ENCODE data around the gene SDF2L1. TPM values are rescaled to one million over a fixed set of nuclear protein-coding genes. Genes with fewer than 3 reads are reported as not detected.

Gene SDF2L1
- total and polyA plus RNA-seq, 9 of the 15 experiments (the other 6 are each of a cell fraction or from before 2014, with no cell fraction given): 15.1 to 989 (median 124) TPM

DNA sequence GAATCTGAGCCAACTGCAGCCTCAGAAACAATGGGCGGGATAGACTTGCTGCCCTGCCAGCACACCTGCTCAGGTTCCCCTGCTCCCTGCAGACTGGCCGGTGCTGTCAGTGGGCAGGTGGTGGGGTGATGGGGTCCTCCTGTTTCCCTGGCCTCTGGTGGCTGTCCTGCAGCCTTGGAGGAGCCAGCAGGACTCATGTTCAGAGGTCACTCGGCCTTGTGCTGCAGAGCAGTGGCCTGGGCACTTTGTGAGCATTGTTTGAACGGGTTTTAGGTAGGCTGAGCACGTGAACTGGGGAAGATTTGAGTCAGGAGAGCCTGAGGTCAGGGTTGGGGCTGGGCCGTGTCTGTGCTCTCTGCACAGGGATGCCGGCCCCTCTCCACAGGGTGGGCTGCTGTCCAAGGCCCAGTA is 41.3 kb downstream of the SDF2L1 start (continued):
- TF ChIP-seq ZKSCAN3 (CRISPR knock-in tag; IDR thresholded peaks at IDR 0.05): 0 out of 2 replicates have a peak, but pooled peaks have one; percentile 13
- TF ChIP-seq, protein P1, sequence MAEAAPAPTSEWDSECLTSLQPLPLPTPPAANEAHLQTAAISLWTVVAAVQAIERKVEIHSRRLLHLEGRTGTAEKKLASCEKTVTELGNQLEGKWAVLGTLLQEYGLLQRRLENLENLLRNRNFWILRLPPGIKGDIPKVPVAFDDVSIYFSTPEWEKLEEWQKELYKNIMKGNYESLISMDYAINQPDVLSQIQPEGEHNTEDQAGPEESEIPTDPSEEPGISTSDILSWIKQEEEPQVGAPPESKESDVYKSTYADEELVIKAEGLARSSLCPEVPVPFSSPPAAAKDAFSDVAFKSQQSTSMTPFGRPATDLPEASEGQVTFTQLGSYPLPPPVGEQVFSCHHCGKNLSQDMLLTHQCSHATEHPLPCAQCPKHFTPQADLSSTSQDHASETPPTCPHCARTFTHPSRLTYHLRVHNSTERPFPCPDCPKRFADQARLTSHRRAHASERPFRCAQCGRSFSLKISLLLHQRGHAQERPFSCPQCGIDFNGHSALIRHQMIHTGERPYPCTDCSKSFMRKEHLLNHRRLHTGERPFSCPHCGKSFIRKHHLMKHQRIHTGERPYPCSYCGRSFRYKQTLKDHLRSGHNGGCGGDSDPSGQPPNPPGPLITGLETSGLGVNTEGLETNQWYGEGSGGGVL (CRISPR knock-in tag; IDR thresholded peaks at IDR 0.05): no peak
- no peak for TF ChIP-seq NR1H2 (CRISPR knock-in tag; IDR thresholded peaks at IDR 0.05)
- TF ChIP-seq ZNF354B (CRISPR knock-in tag; IDR thresholded peaks at IDR 0.05): no peak
- TF ChIP-seq FOS (IDR thresholded peaks at IDR 0.05; ENCODE audit: extremely low read depth, insufficient read length): no peak
- no peak for TF ChIP-seq RCOR1 (IDR thresholded peaks at IDR 0.05; ENCODE audit: borderline replicate concordance in 1 of 2, low read depth in 2 of 2, low read length in 2 of 2)
- TF ChIP-seq ZNF165 (CRISPR knock-in tag; IDR thresholded peaks at IDR 0.05; ENCODE audit: borderline replicate concordance): 0 out of 2 replicates have a peak, but pooled peaks have one; percentile 63
- no peak for TF ChIP-seq TAF7 (tag; IDR thresholded peaks at IDR 0.05)

DNA sequence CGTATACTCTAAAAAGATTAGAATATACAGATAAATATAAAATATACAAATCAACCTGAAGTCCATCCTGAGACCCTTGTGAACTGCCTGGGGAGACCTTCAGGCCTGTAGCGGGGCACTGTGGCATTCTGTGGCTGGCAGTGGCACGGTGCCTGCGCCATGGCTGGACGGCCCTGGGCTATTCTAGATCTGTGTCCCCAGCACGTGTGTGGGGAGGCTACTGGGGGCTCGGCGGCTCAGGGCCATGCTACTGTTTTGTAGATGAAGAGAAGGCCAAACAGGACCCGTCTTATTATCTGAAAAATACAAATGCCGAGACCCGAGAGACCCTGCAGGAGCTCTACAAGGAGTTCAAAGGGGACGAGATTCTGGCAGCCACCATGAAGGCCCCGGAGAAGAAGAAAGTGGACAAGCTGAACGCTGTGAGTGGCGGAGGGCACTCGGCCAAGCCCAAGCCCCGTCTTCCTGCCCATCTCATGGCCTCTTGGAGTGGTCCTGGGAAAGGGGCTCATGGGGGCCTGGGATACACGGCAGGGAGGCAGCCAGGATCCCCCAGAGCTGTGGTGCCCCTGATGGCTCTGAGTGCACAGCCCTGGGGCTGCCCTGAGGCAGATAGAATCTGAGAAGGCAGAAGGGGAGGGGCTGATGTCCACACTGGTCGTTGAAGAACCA is 42.5 kb downstream of the SDF2L1 start:
- in situ Hi-C loops (cut with MboI): no loop called here
- Histone ChIP-seq H3K36me3 (ENCODE audit: control insufficient read depth, insufficient read depth, low read length) (peaks cover 88% of the 10 kb centered on the region; the same call in 2 of the 3 replicates), H3K9ac (ENCODE audit: insufficient read depth in 1 of 2, low read depth in 2 of 2, low read length in 2 of 2) (peak overlapping the region in 1 of 2 experiments; percentile 60; a peak in 2 of 4 replicates), H2AFZ (ENCODE audit: low read depth, low read length) (no peak overlapping the region), H3K79me2 (ENCODE audit: control insufficient read depth, insufficient read depth, low read length) (no peaks in the 10 kb centered on the region), H3K27me3 (ENCODE audit: control insufficient read depth in 2 of 2, insufficient read depth in 2 of 2, low read length in 2 of 2) (no peaks in the 10 kb centered on the region), H3K27ac (ENCODE audit: extremely low read depth, low read depth, low read length) (no peak overlapping the region), H3K4me2 (ENCODE audit: insufficient read depth, low read length) (no peak overlapping the region), H3K4me1 (replicated peaks in 1 of 2; ENCODE audit: control insufficient read depth in 2 of 2, insufficient read depth in 2 of 2, low read length in 2 of 2) (peaks cover 5 to 57% of the 10 kb centered on the region in 2 experiments; a peak in 3 of 5 replicates), H3K9me3 (replicated peaks; ENCODE audit: control insufficient read depth, insufficient read depth, low read depth, low read length) (no peaks in the 10 kb centered on the region), H3K9me1 (ENCODE audit: control insufficient read depth, insufficient read depth, low read length) (peaks cover 11% of the 10 kb centered on the region), H3K4me3 (no peak overlapping the region), H4K20me1 (replicated peaks; ENCODE audit: control insufficient read depth, insufficient read depth, low read length) (peaks cover 23% of the 10 kb centered on the region)
- FAIRE-seq (no peak), DNase-seq (ENCODE audit: extremely low read depth in 1 of 4, low spot score in 3 of 4) (peak in 1 of 4 experiments; percentile 51), ATAC-seq (no peak; the same call in 2 of the 3 replicates)
- CTCF ChIA-PET (ENCODE audit: low intra/inter-chr PET ratio): interaction anchor here (0.5 kb wide), 1 partner anchor 214 kb away, joined by 6 read pairs; no protein-coding TSS in a partner anchor
- intact Hi-C loops (cut with micrococcal nuclease): no loop called here
- 91% methylated on average over 19 of the region's 19 CpGs for WGBS (ENCODE audit: insufficient coverage, low coverage, missing lambda C conversion rate)
- BruUV-seq (replicated peaks): no TSS peak
- POLR2A ChIA-PET: interaction anchor here (0.6 to 8.6 kb wide), 13 partner anchors 10 to 298 kb away, joined by 3 to 111 read pairs (median 4); partner anchors contain the start of genes PPIL2 and TOP3B
- 0 out of 2 replicates have a peak, but pooled peaks have one; percentile 58 for TF ChIP-seq ZNF124 (CRISPR knock-in tag; IDR thresholded peaks at IDR 0.05)
- TF ChIP-seq HMGN3 (IDR thresholded peaks at IDR 0.05; ENCODE audit: borderline replicate concordance, extremely low read depth, insufficient read length, low read depth, low read length): peak; percentile 43
- no peak for TF ChIP-seq CBX8 (IDR thresholded peaks at IDR 0.05; ENCODE audit: borderline replicate concordance, extremely low read depth, low read depth, low read length, poor library complexity, severe bottlenecking)
- no peak for TF ChIP-seq SMARCC2 (IDR thresholded peaks at IDR 0.05; ENCODE audit: low read depth)
- TF ChIP-seq ZNF184 (CRISPR knock-in tag; IDR thresholded peaks at IDR 0.05): 0 out of 2 replicates have a peak, but pooled peaks have one; percentile 60
- no peak for TF ChIP-seq TFAM (CRISPR knock-in tag; conservative IDR thresholded peaks at IDR 0.05)
- no peak for TF ChIP-seq ZNF551 (CRISPR knock-in tag; IDR thresholded peaks at IDR 0.05)
- peak; percentile 63; the same call in 1 of the 2 replicates for TF ChIP-seq CBFB (CRISPR knock-in tag; IDR thresholded peaks at IDR 0.05)
- TF ChIP-seq, protein P2, sequence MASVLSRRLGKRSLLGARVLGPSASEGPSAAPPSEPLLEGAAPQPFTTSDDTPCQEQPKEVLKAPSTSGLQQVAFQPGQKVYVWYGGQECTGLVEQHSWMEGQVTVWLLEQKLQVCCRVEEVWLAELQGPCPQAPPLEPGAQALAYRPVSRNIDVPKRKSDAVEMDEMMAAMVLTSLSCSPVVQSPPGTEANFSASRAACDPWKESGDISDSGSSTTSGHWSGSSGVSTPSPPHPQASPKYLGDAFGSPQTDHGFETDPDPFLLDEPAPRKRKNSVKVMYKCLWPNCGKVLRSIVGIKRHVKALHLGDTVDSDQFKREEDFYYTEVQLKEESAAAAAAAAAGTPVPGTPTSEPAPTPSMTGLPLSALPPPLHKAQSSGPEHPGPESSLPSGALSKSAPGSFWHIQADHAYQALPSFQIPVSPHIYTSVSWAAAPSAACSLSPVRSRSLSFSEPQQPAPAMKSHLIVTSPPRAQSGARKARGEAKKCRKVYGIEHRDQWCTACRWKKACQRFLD (CRISPR knock-in tag; IDR thresholded peaks at IDR 0.05): peak; percentile 41; the same call in 1 of the 2 replicates
